Stomach (tissue), 9 donors: ENCODE results near the gene CD300E. TPM values are rescaled to one million over a fixed set of nuclear protein-coding genes. Genes with fewer than 3 reads are reported as not detected.
A peak's percentile ranks its signal among the peaks of the same experiment; 100 is the strongest.
"Not testable (repeated sequence)": the region's sequence is repeated elsewhere in the genome, so short reads cannot be mapped to it uniquely, and the experiment has no call there.

Experiments used
- DNase-seq, 2 donors: peaks; one replicate each; pipeline versions ENCODE4 v3.0.0 to v3.0.0-alpha.2; 2013 to 2019
- H3K27ac ChIP-seq, 5 donors: fragments of 200-600 bp in 4 of 5; sonication (generic) in 4 of 5; one replicate each; pipeline ENCODE4 v1.5.1; 2013 to 2019; ENCODE audit warnings: mild to moderate bottlenecking in 1 of 5, moderate library complexity in 1 of 5
- H3K27me3 ChIP-seq, 3 donors: fragments of 200-600 bp; sonication (generic); one replicate each; pipeline ENCODE4 v1.5.1; 2017 to 2019; ENCODE audit warnings: mixed run types in 1 of 3
- H3K36me3 ChIP-seq, 4 donors: fragments of 200-600 bp; sonication (generic); 1 replicate in 3 of 4; 2 replicates in 1 of 4; pipeline ENCODE4 v1.5.1; 2016 to 2019
- H3K4me1 ChIP-seq, 4 donors: fragments of 200-600 bp; sonication (generic); one replicate each; pipeline ENCODE4 v1.5.1; 2016 to 2019
- H3K4me3 ChIP-seq, 4 donors: fragments of 200-600 bp; sonication (generic) in 3 of 4; one replicate each; pipeline ENCODE4 v1.5.1; 2016 to 2019; ENCODE audit warnings: mild to moderate bottlenecking in 1 of 4
- H3K9me3 ChIP-seq, 4 donors: fragments of 200-600 bp; sonication (generic); one replicate each; pipeline ENCODE4 v1.5.1; 2016 to 2019
- CTCF ChIP-seq, 7 experiments: fragments of 450-650 bp in 4 of 7; fragments of 200-600 bp in 3 of 7; sonication (generic) in 3 of 7; IDR thresholded peaks; one replicate each; pipeline ENCODE4 v1.5.1; 2016 to 2019; ENCODE audit warnings: antibody characterized with exemption in 7 of 7, control low read depth in 2 of 7, mild to moderate bottlenecking in 1 of 7
- EP300 ChIP-seq: sonication (generic); formaldehyde crosslinking; IDR thresholded peaks from one replicate; pipeline ENCODE4 v1.6.1; 2017; ENCODE audit warnings: antibody characterized with exemption
- POLR2A ChIP-seq, 4 donors: fragments of 450-650 bp; IDR thresholded peaks; one replicate each; pipeline ENCODE4 v1.6.1; 2016; ENCODE audit warnings: antibody characterized with exemption in 4 of 4, control low read depth in 2 of 4, mild to moderate bottlenecking in 1 of 4, moderate library complexity in 1 of 4
- POLR2AphosphoS5 ChIP-seq, 3 donors: sonication (generic); formaldehyde crosslinking; IDR thresholded peaks; one replicate each; pipeline ENCODE4 v1.6.1; 2016; ENCODE audit warnings: antibody characterized with exemption in 3 of 3
- WGBS, 5 donors: extraction: QIAGEN DNeasy Blood & Tissue Kit in 3 of 5; methylation state at CpG; one replicate each; pipeline versions ENCODE4 v1.1.5 to v1.1.7; 2013 to 2018; 5-methylcytosine and 5-hydroxymethylcytosine counted together
- intact Hi-C: fragments of 100-400 bp; cut with DNase I; formaldehyde crosslinking; loops from one replicate; pipeline ENCODE4 v1.15.1; 2023; ENCODE audit warnings: low total_unique reads
- polyA plus RNA-seq, 3 donors: library from polyadenylated mRNA; stranded (reverse); fragments of 200-250 nt; gene quantifications; one replicate each; pipeline ENCODE4 v1.2.3, GENCODE V29; 2013
- total RNA-seq, 5 donors: library from RNA; depleted of rRNA; stranded (reverse); fragments of >200 nt; gene quantifications; one replicate each; pipeline versions ENCODE4 v1.1.0 to v1.2.3, GENCODE V29; 2014 to 2016
- donor health status: healthy with polysubstance abuse.
- donor health status: Bipolar disorder and iron deficiency.
- donor health status: healthy.

Gene CD300E
- total and polyA plus RNA-seq, 8 donors: 0.15 to 7.6 (median 0.37) TPM; not detected in 3

- H3K4me3 ChIP-seq: no peak overlapping the region
- intact Hi-C loops: no loop called here
- WGBS, 5 donors: 36 to 60% (median 48%) methylated on average over 13 of the region's 13 CpGs
- H3K27me3 ChIP-seq: peaks cover 0 to 59% (median 18%) of the 10 kb centered on the region in 3 donors
- H3K36me3 ChIP-seq: no peaks in the 10 kb centered on the region
- no peak for TF ChIP-seq POLR2AphosphoS5 (IDR thresholded peaks at IDR 0.05)
- no peak for TF ChIP-seq POLR2A (IDR thresholded peaks at IDR 0.05)
- no peak for TF ChIP-seq EP300
- TF ChIP-seq CTCF (IDR thresholded peaks at IDR 0.05): no peak
- H3K9me3 ChIP-seq: no peaks in the 10 kb centered on the region
- DNase-seq: no peak
- peaks cover 0 to 19% (median 3%) of the 10 kb centered on the region in 4 donors for H3K4me1 ChIP-seq
- no peak overlapping the region for H3K27ac ChIP-seq
Observed at GRCh38 chr17:74635418-74635817, 11.9 kb upstream of the CD300E start.

DNA sequence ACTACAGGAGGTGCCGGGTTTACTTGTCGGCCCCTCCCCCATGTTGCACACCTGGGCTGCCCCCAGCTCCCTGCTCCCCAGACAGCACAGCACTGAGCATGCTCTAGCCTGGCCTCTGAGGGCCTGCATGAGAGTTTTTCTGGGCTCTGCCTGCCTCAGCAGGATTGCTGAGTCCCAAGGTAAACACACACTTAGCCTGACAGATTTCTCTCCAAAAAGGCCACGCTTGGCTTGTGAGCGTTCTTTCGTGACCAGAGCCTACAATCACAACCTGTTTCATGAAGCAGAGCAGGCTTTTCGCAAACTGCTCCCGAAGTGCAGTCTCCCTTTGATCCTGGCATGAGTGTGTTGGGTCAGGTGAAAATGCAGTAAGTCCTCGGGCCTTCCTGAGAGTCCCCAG is 9.8 kb upstream of the CD300E start:
- H3K4me1 ChIP-seq: peaks cover 0 to 12% (median 3%) of the 10 kb centered on the region in 4 donors
- no peaks in the 10 kb centered on the region for H3K36me3 ChIP-seq
- TF ChIP-seq POLR2AphosphoS5 (IDR thresholded peaks at IDR 0.05) (no peak), POLR2A (IDR thresholded peaks at IDR 0.05) (no peak), EP300 (no peak), CTCF (IDR thresholded peaks at IDR 0.05) (no peak)
- intact Hi-C loops: no loop called here
- peaks cover 0 to 52% (median 18%) of the 10 kb centered on the region in 3 donors for H3K27me3 ChIP-seq
- H3K4me3 ChIP-seq: no peak overlapping the region
- no peak overlapping the region for H3K27ac ChIP-seq
- H3K9me3 ChIP-seq: peaks cover 0 to 7% (median 0%) of the 10 kb centered on the region in 4 donors
- peak in 1 of 2 donors; percentile 38 for DNase-seq
- 59 to 80% (median 65%) methylated on average over 2 to 8 of the region's 8 CpGs for WGBS, 5 donors

GRCh38 chr17:74632617-74633016 is 9.1 kb upstream of the CD300E start:
- no peak for TF ChIP-seq EP300
- intact Hi-C loops: no loop called here
- H3K9me3 ChIP-seq: peaks cover 0 to 8% (median 0%) of the 10 kb centered on the region in 4 donors
- no peak for DNase-seq
- H3K36me3 ChIP-seq: no peaks in the 10 kb centered on the region
- H3K27ac ChIP-seq: no peak overlapping the region
- 85 to 89% (median 87%) methylated on average over 9 of the region's 9 CpGs for WGBS, 5 donors
- H3K27me3 ChIP-seq: peaks cover 0 to 48% (median 18%) of the 10 kb centered on the region in 3 donors
- no peak overlapping the region for H3K4me3 ChIP-seq
- H3K4me1 ChIP-seq: peaks cover 0 to 8% (median 3%) of the 10 kb centered on the region in 4 donors

DNA sequence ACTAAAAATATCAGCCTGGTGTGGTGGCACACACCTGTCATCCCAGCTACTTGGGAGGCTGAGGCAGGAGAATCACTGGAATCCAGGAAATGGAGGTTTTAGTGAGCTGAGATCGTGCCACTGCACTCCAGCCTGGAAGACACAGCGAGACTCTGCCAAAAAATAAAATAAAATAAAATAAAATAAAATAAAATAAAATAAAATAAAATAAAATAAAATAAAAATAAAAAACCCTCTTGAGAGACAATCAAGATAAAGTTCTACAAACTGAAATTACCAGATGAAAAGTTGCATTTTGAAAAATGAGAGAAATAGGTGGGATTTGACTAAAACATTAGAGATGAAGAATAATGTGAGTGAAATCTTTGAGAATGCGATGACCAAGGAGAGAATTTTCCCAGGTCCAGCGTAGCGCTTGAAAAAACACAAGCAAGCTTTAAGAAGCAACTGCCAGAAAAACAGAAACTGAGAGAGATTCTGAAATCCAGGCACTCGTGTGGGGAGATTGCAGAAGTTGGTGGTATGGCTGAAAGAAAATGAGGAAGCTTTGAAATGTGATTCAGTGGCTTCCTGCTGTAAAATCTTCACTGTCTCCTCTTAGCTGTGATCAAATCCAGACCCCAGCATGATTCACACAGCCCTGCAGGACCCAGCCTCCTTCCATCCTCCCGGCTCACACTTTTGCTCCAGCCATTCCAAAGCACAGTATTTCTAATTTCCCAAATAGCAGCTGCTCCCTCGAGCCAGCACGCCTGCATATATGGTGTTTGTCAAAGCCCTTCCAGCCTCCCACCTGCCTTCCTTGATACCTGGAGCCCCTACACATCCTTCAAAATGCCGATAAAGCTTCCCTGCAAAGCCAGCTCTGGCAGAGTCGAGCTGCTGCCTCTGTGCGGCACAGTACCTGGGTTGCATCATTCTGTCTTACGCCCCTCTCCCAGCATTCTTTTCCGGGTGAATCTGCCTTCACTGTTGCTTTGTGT is 8.2 kb upstream of the CD300E start:
- no peaks in the 10 kb centered on the region for H3K36me3 ChIP-seq
- peak in 1 of 2 donors; percentile 61 for DNase-seq
- no peak overlapping the region for H3K4me3 ChIP-seq
- H3K27me3 ChIP-seq: peaks cover 0 to 50% (median 22%) of the 10 kb centered on the region in 3 donors
- intact Hi-C loops: no loop called here
- peak overlapping the region in 1 of 5 donors; percentile 4 for H3K27ac ChIP-seq
- peaks cover 0 to 8% (median 3%) of the 10 kb centered on the region in 4 donors for H3K4me1 ChIP-seq
- 35 to 46% (median 42%) methylated on average over 14 of the region's 14 CpGs for WGBS, 5 donors
- TF ChIP-seq POLR2A (IDR thresholded peaks at IDR 0.05) (no peak), EP300 (no peak), CTCF (IDR thresholded peaks at IDR 0.05) (no peak), POLR2AphosphoS5 (IDR thresholded peaks at IDR 0.05) (no peak)
- peaks cover 0 to 17% (median 2%) of the 10 kb centered on the region in 4 donors for H3K9me3 ChIP-seq

DNA sequence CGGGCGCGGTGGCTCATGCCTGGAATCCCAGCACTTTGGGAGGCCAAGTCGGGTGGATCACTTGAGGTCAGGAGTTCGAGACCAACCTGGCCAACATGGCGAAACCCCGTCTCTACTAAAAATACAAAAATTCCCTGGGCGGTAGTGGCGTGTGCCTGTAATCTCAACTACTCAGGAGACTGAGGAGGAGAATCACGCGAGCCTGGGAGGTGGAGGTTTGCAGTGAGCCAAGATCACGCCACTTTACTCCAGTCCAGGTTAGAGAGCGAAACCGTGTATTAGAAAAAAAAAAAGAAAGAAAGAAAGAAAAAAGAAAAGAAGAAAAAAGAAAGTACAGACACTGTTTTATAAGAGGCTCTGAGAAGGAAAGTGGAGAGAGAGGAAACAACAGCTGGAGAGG is 6.7 kb upstream of the CD300E start:
- Histone ChIP-seq H3K27me3 (peaks cover 0 to 38% (median 12%) of the 10 kb centered on the region in 3 donors), H3K9me3 (peaks cover 0 to 18% (median 6%) of the 10 kb centered on the region in 4 donors)
- H3K27ac ChIP-seq, H3K4me3 ChIP-seq, H3K4me1 ChIP-seq, DNase-seq, H3K36me3 ChIP-seq, intact Hi-C loops: not testable (repeated sequence)
- 77 to 86% (median 84%) methylated on average over 14 of the region's 14 CpGs for WGBS, 5 donors
